ENCODE results near the gene IDS.

IDS gene

DNA sequence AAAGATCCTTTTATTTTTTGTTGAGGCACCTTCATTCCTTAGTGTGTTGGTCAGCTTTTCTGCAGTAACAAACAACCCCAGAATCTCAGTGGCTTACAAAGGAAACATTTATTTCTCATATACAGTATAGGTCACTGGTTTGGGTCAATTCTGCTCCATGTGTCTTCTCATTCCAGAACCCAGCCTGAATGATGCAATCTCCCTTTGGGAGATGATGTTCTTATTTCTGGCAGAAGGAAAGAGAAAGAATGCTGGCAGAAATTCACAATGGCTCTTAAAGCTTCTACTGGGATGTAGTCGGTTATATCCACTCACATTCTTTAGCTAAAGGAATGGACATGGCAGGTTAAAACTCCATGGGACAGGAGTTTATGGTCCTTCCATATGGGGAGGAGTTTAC is 42.3 kb downstream of the IDS start:
- H3K4me3 ChIP-seq: no peak overlapping the region
- H3K9ac ChIP-seq: no peak overlapping the region
- H3K4me1 ChIP-seq: no peaks in the 10 kb centered on the region
- no peaks in the 10 kb centered on the region for H3K9me3 ChIP-seq (replicated peaks in 1 of 11)
- no peaks in the 10 kb centered on the region for H3K27me3 ChIP-seq
- H3K4me2 ChIP-seq: no peak overlapping the region
- no peaks in the 10 kb centered on the region for H3K36me3 ChIP-seq
- no peak overlapping the region for H3K27ac ChIP-seq
- no peaks in the 10 kb centered on the region; a peak in 1 of 22 replicates for H4K20me1 ChIP-seq
- no peak for TF ChIP-seq Cebpa-rat (IDR thresholded peaks at IDR 0.05)

DNA sequence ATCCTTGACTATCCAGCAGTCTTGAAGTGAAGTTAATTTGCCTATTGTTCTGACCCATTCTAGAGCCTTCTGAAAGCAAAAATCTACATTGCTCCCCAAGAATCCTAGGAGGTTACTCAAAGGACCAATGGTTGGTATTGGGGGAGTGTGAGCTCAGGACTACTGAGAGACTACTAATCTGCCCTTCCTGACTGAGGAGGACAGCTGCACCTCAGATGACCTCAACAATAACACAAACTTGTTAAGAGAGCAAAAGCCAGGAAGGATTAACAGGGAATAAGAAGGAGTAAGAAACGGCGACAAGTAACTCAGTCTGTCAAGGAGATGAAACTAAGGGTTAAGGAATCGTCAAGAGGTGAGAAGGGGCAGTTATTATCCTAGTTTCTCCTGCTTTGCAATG is 43.4 kb downstream of the IDS start:
- Histone ChIP-seq H3K27ac (no peak overlapping the region), H3K4me1 (no peaks in the 10 kb centered on the region), H3K27me3 (no peaks in the 10 kb centered on the region), H3K9me3 (replicated peaks in 1 of 11) (no peaks in the 10 kb centered on the region), H4K20me1 (no peaks in the 10 kb centered on the region), H3K9ac (no peak overlapping the region), H3K36me3 (no peaks in the 10 kb centered on the region), H3K4me3 (no peak overlapping the region), H3K4me2 (no peak overlapping the region)
- TF ChIP-seq Cebpa-rat (IDR thresholded peaks at IDR 0.05): no peak

- TF ChIP-seq Cebpa-rat (IDR thresholded peaks at IDR 0.05): no peak
- H3K4me3 ChIP-seq: no peak overlapping the region
- no peaks in the 10 kb centered on the region for H3K36me3 ChIP-seq
- no peak overlapping the region for H3K9ac ChIP-seq
- no peaks in the 10 kb centered on the region for H3K27me3 ChIP-seq
- no peaks in the 10 kb centered on the region for H4K20me1 ChIP-seq
- H3K9me3 ChIP-seq (replicated peaks in 1 of 11): no peaks in the 10 kb centered on the region
- H3K4me1 ChIP-seq: no peaks in the 10 kb centered on the region
- H3K4me2 ChIP-seq: no peak overlapping the region
- H3K27ac ChIP-seq: no peak overlapping the region
Observed at GRCh38 chrX:149458586-149458985, 46.5 kb downstream of the IDS start.

DNA sequence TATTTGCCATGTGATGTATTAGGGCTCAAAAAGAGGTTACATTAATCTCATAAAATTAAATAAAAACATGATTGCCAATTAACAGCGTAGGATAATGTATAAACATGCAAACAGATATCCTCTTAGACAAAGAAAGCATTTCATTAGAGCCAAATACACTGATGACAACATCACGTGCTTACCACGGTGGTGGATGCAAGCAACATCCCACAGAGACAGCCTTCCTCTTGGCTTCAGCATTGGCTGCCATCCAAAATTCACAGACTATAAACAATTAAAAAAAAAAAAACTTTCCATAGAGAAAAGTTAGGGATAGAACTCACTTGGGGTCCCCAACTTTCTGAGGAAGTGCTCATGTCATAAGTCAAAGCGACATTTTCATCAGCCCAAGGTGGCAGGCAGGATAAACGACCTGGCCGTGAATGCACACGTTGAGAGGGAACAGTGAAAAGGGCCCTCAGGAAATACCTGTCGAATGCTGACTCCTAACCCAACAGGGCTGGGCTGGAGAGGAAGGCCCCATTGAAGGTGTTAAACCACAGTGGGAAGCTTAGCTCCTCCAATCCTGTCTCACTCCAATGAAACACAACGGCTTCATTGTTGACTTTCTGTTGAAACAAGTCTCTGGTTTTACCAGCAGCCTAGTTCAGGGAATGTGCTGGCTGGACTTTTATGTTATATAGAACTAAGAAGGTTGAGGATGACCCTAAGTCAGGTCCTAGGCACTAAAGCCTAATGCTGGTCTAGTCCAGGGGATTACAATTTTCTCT is 48.4 kb downstream of the IDS start:
- H4K20me1 ChIP-seq: no peaks in the 10 kb centered on the region
- no peak overlapping the region for H3K9ac ChIP-seq
- TF ChIP-seq Cebpa-rat (IDR thresholded peaks at IDR 0.05): no peak
- no peak overlapping the region for H3K27ac ChIP-seq
- no peak overlapping the region for H3K4me2 ChIP-seq
- no peaks in the 10 kb centered on the region for H3K9me3 ChIP-seq (replicated peaks in 1 of 11)
- no peaks in the 10 kb centered on the region for H3K36me3 ChIP-seq
- no peaks in the 10 kb centered on the region for H3K4me1 ChIP-seq
- no peak overlapping the region for H3K4me3 ChIP-seq
- H3K27me3 ChIP-seq: no peaks in the 10 kb centered on the region

- Histone ChIP-seq H3K4me2 (no peak overlapping the region), H3K36me3 (no peaks in the 10 kb centered on the region), H3K9ac (no peak overlapping the region), H3K4me3 (no peak overlapping the region), H3K27me3 (no peaks in the 10 kb centered on the region), H3K4me1 (no peaks in the 10 kb centered on the region), H3K9me3 (replicated peaks in 1 of 11) (0 out of 22 replicates have a peak, but pooled peaks cover 0 to under 1% (median 0%) of the 10 kb centered on the region in 11 experiments), H3K27ac (no peak overlapping the region), H4K20me1 (no peaks in the 10 kb centered on the region)
- TF ChIP-seq Cebpa-rat (IDR thresholded peaks at IDR 0.05): no peak
Observed at GRCh38 chrX:149455934-149456333, 49.2 kb downstream of the IDS start.

GRCh38 chrX:149453906-149454822 is 50.9 kb downstream of the IDS start:
- no peaks in the 10 kb centered on the region for H4K20me1 ChIP-seq
- no peaks in the 10 kb centered on the region for H3K4me1 ChIP-seq
- no peak overlapping the region for H3K4me3 ChIP-seq
- no peak overlapping the region for H3K4me2 ChIP-seq
- peaks cover 3 to 13% (median 7%) of the 10 kb centered on the region in 11 experiments; a peak in 10 of 22 replicates for H3K9me3 ChIP-seq (replicated peaks in 1 of 11)
- H3K36me3 ChIP-seq: no peaks in the 10 kb centered on the region
- H3K9ac ChIP-seq: no peak overlapping the region
- TF ChIP-seq Cebpa-rat (IDR thresholded peaks at IDR 0.05): no peak
- no peak overlapping the region for H3K27ac ChIP-seq
- no peaks in the 10 kb centered on the region for H3K27me3 ChIP-seq

GRCh38 chrX:149453030-149453429 is 52.1 kb downstream of the IDS start:
- no peaks in the 10 kb centered on the region for H3K36me3 ChIP-seq
- no peak overlapping the region for H3K9ac ChIP-seq
- peaks cover 3 to 19% (median 7%) of the 10 kb centered on the region in 11 experiments; a peak in 10 of 22 replicates for H3K9me3 ChIP-seq (replicated peaks in 1 of 11)
- no peaks in the 10 kb centered on the region for H3K27me3 ChIP-seq
- no peak overlapping the region for H3K4me2 ChIP-seq
- H3K4me1 ChIP-seq: no peaks in the 10 kb centered on the region
- H3K27ac ChIP-seq: no peak overlapping the region
- no peaks in the 10 kb centered on the region for H4K20me1 ChIP-seq
- no peak overlapping the region for H3K4me3 ChIP-seq
- TF ChIP-seq Cebpa-rat (IDR thresholded peaks at IDR 0.05): no peak

GRCh38 chrX:149433451-149433850 is 71.7 kb downstream of the IDS start:
- Histone ChIP-seq H3K27ac (no peak overlapping the region), H3K9me3 (replicated peaks in 1 of 11) (no peaks in the 10 kb centered on the region), H3K27me3 (no peaks in the 10 kb centered on the region), H3K4me2 (no peak overlapping the region), H3K9ac (no peak overlapping the region), H4K20me1 (no peaks in the 10 kb centered on the region), H3K36me3 (no peaks in the 10 kb centered on the region), H3K4me3 (no peak overlapping the region), H3K4me1 (no peaks in the 10 kb centered on the region)
- no peak for TF ChIP-seq Cebpa-rat (IDR thresholded peaks at IDR 0.05)

GRCh38 chrX:149433051-149433450 is 72.1 kb downstream of the IDS start:
- no peaks in the 10 kb centered on the region for H3K36me3 ChIP-seq
- no peak overlapping the region for H3K4me2 ChIP-seq
- no peak overlapping the region for H3K9ac ChIP-seq
- H3K27ac ChIP-seq: no peak overlapping the region
- H4K20me1 ChIP-seq: no peaks in the 10 kb centered on the region
- TF ChIP-seq Cebpa-rat (IDR thresholded peaks at IDR 0.05): no peak
- H3K27me3 ChIP-seq: no peaks in the 10 kb centered on the region
- H3K4me3 ChIP-seq: no peak overlapping the region
- no peaks in the 10 kb centered on the region for H3K9me3 ChIP-seq (replicated peaks in 1 of 11)
- no peaks in the 10 kb centered on the region for H3K4me1 ChIP-seq

Data from BLaER1 treated with 17β-estradiol and CSF1 and Interleukin-3, amounts not matched to agents 10 nM and 100 nM (cell line).